GM18873 (cell line): ENCODE results near the gene FRYL.
"Not testable (repeated sequence)": the region's sequence is repeated elsewhere in the genome, so short reads cannot be mapped to it uniquely, and the experiment has no call there.

Experiments
- ATAC-seq: cut with Tn5 transposase; IDR thresholded peaks from one replicate; pipeline ENCODE4 v1.9.1; 2021; ENCODE audit warnings: mild to moderate bottlenecking, moderate library complexity, moderate number of reproducible peaks; ENCODE audit not compliant: unreplicated experiment, low FRiP score

The FRYL gene

DNA sequence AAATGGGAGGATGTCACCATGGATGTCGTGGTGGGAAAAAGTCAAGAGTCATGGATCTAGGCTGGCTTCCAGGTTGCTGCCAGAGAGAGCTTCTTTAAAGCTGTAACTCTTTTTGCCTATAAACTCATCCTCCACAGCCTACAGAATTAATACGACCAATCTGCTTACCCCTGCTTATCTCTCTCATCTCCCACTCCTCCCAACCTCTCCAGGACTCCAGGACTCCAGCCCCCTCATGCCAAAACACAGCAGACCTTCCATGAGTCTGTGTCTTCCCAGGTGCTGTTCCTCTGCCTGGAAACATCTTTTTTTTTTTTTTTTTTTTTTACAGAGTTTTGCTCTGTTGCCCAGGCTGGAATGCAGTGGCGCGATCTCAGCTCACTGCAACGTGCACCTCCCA, 312.2 kb downstream of the FRYL start:
- no peak for ATAC-seq

DNA sequence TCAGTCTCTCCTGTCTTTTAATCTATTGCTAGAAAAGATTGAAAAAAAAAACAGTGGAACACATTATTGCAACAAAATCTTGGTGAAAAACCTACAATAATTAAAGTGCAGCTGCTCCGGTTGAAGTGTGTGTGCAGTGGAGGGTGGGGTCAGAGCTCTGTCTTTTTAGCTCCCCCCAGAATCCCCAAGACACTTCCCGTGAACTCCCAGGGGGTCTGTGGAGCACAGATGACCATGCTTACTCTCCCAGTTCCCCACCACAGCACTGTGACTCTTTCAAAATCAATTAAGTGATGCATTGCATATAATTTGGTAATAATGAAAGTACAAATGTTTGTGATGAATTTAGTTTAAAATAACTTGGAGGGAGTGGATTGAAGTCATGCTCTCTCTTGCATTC, 312.6 kb downstream of the FRYL start:
- no peak for ATAC-seq

DNA sequence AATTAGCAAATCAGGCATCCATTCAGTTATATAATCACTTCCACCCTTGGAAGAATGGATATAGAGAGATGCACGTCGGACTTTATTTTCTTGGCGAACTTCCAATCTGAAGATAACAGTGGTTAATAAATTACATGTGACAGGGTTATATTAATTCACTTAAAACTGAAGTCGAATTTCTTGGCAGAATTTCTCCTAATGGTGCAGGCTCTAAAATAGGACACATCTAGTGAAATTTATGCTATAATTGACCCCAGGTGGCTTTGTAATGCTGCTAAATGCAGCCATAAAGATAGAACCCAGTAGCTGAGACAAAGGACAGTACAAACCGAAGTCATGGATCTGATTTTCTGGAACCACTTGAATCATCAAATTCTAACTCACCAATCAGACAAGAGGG, 317.7 kb downstream of the FRYL start:
- no peak for ATAC-seq

DNA sequence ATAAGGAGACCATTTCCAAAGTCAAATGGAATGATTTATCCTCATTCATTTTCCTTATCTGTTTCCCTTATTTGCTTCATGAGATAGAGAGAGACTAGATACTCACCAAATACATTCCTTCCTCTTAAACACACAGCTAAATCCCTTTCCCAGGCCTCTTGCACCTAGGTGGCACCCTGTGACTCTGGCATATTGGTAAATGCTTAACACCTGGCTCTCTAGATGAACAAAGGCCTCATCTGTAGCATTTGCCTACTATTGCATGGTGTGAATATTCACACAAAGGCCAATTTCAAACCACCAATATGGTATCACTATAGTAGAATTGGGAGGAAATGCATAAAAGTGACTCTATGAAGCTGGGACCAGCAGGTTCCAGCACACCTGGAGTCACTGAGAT, 319.1 kb downstream of the FRYL start:
- ATAC-seq, result no peak

DNA sequence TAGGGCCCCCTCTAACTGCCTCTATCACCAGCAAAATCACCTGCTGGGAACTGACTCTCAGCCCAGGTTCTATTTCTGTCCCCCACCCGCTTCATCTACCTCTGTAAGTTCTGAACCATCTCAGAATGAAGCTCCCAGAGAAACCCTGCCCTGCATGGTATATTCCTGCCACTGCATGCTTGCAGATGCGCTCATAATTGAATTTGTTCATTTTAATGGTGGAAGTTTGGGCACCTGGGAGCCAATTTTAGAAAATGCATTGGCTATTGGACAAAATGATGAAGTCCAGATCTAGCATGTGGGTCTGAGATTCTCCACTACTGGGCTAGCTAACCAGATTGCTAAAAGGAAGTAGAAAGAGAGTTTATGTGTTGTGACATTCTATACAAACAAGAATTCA, 325.5 kb downstream of the FRYL start:
- no peak for ATAC-seq

DNA sequence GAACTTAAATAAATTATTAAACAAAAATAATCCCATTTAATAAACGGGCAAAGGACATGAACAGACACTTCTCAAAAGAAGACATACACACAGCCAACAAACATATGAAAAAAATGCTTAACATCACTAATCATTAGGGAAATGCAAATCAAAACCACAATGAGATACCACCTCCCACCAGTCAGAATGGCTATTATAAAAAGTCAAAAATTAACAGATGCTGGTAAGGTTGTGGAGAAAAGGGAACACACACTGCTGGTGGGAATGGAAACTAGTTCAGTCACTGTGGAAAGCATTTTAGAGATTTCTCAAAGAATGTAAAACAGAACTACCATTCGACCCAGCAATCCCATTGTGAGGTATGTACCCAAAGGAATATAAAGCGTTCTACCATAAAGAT, 328.4 kb downstream of the FRYL start:
- not testable (repeated sequence) for ATAC-seq

DNA sequence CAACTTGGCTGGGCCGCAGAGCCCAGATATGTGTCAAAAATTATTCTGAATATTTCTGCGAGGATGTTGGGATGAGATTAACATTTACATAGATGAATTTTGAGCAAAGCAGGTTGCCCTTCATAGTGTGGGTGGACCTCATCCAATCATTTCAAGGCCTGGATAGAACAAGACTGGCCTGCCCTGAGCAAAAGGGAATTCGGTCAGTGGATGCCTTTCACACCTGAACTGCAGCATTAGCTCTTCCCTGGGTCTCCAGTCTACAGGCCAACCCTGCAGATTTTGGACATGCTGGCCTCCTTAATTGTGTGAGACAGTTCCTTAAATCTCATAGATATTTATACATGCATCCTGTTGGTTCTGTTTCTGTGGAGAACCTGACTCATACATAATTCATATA, 329.3 kb downstream of the FRYL start:
- ATAC-seq, result no peak

DNA sequence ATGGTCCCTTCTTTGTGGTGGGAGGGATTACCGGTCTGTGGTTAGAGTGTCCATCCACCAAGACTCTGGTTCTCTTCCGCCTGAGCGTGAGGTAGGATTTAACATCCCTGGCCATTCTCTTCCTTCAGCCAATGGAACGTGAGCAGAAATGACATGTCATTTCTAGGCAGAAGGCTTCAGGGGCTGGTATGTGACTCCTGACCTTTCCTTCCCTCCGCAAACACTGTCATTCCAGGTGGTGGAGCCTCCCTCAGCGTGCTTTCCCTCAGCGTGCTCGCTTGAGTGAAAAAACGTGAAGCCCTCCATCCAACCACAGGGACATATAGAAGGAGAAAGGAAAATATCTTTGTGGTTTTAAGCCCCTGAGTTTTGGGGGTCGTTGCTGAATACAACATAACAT, 330.9 kb downstream of the FRYL start:
- ATAC-seq, result no peak
